AG20443 (cell line): ENCODE data around the gene SLIT3.

Experiments used
- DNase-seq: peaks from one replicate; pipeline ENCODE4 v3.0.0; 2012; ENCODE audit warnings: low spot score, mixed read lengths

SLIT3 gene

GRCh38 chr5:169300468-169301385, at the start of gene SLIT3:
Gene SLIT3 (minus strand): TSS chr5:169301139. CDS start chr5:169300709, 430 bp downstream.
- peak; percentile 94 for DNase-seq

DNA sequence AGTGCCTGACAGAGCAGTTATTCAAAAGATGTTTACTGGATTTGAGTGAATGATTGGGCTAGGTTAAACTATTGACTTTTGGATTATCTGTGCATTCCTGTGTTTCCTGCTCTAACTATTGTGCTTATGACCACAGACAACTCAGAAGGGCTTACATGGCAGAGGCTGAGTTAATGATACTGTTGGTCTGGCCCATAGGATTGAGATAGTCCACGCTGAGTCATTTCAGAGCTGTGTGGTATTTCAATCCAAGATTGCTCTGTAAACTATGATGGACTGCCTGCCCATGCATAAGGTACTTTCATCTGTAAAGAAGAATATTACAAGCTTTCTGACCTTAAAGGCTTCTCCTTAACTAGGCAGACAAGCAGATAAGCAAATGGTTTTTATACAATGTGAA, 49.1 kb upstream of the SLIT3 start:
- DNase-seq = peak; percentile 39

DNA sequence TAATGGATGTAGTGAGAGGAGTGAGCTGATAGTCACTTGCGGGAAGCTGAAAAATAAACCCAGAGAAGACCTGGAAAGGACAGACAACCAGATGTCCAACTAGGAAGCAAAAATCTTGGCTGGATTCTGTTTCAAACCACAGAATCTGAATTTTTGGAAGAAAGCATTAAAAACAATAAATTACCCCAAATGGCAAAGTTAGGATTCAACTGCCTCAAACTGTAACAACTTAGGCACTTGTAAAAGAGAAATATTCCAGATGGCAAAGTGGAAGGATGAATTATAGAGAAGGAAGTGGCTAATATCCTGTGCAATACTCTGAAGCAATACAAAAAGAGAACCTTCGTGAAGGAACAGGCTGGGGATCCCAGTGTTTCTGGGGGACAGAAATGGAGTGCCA, 46.8 kb upstream of the SLIT3 start:
- DNase-seq = peak; percentile 39

DNA sequence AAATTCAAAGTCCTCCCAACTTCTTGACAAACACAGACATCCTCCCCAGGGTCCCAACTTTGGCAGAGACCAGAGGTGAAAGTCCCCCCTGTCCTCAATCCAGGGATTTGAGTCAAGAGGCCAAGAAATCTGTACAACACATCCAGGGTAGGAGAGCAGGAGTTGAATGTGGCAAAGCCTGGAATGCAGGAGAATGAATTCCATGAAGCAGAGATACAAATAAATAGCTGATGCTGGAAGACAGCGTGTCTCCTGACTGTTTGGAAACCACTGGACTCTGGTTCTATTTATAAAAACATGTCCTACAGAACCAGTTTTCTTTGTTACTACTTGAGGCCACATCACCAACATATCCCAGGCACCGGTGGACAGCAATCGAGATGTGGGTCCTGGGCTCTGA, 43.7 kb upstream of the SLIT3 start:
- peak; percentile 71 for DNase-seq

- DNase-seq = no peak
Observed at GRCh38 chr5:169343766-169344165, 42.8 kb upstream of the SLIT3 start.

- DNase-seq = no peak
Observed at GRCh38 chr5:169341556-169341955, 40.6 kb upstream of the SLIT3 start.

DNA sequence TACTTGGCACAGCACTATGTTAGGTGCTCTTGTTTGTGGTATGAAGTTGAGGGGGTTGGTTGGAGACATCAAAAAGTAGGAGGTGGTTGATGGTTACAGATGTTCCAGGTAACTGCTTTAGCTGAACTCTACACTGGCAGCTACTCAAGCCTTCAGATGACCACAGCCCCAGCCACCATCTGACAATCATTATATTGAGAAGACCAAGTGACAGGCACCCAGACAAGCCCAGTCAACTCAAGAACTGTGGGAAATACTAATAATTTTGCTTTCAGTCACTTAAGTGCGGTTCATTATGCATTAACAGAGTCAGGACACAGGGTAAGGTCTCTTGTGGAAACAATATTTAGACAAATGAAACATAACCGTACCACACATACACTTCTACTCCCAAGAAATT, 38.9 kb upstream of the SLIT3 start:
- no peak for DNase-seq

- DNase-seq = no peak
Observed at GRCh38 chr5:169336242-169336641, 35.3 kb upstream of the SLIT3 start.

- DNase-seq = no peak
Observed at GRCh38 chr5:169335806-169336205, 34.9 kb upstream of the SLIT3 start.

DNA sequence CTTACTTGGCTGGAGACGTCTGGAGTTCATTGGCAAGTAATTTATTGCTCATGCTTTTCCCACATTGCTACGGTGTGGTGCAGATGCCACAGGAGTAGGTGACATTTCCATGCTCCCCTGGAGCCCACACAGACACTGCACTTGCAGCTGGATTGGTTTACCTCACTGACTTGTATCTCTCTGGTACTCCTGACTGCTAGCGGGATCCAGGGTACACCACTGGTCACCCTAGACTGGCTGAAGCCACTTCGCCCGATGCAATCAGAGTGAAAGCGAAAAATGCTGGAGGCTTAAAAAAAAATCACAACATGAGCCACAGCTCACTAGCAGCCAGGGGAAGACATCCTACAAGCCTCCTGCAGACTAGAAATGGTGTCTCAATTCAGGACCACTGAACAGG, 32.6 kb upstream of the SLIT3 start:
- DNase-seq = no peak

GRCh38 chr5:169331292-169331852, 30.4 kb upstream of the SLIT3 start:
- peak; percentile 44 for DNase-seq

- no peak for DNase-seq
Observed at GRCh38 chr5:169328401-169328800, 27.5 kb upstream of the SLIT3 start.

DNA sequence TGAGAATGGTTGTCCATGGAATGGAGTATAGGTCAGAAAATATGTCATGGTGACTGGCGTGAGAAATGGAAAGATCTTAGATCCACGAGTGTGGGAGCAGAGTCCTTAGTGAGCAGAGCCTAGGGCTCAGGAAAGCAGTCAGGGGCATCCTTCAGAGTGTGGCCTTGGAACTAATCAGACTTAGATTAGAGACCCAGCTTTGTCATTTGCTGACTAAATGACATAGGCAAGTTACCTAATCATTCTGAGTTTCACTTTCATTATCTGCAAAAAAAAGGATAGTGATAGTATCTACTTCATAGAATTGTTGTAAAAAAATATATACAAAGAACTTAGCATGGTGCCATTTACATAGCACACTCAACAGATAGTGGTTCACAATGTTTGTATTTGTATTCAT, 24.3 kb upstream of the SLIT3 start:
- DNase-seq = no peak

DNA sequence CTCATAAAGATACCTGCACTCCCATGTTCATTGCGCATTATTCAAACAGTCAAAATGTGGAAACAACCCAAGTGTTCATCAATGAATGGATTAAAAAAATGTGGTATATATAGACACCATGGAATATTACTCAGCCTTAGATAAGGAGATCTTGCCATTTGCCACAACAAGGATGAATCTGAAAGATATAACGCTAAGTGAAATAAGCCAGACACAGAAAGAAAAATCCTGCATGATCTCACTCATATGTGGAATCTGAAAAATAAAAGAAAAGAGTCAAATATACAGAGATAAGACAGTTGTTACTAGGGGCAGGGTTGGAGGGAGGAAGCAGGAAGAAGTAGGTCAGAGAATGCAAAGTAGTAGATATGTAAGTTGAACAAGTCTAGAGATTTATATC, 17.6 kb upstream of the SLIT3 start:
- no peak for DNase-seq

- DNase-seq = peak; percentile 28
Observed at GRCh38 chr5:169307646-169308045, 6.7 kb upstream of the SLIT3 start.

GRCh38 chr5:169305366-169305765, 4.4 kb upstream of the SLIT3 start:
- DNase-seq = no peak

- no peak for DNase-seq
Observed at GRCh38 chr5:169304175-169304574, 3.2 kb upstream of the SLIT3 start.

DNA sequence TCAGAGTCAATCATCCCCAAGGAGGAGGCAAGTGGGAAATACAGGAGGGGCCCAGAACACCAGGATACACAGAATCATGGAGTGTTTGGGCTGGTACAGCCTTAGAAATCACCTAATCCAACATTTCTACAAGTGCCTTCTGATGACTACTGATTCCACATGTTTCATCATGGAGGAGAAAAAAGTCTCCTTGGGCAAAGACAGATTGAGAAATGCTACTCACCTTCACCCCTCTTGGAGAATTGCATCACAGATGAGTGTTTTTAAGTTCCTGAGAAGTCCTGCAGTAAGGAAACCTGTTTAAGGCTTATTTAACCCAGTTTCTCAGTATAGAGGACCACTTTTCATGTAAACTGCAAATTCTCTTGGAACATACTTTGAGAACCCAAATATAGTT, 2.2 kb upstream of the SLIT3 start:
- no peak for DNase-seq

DNA sequence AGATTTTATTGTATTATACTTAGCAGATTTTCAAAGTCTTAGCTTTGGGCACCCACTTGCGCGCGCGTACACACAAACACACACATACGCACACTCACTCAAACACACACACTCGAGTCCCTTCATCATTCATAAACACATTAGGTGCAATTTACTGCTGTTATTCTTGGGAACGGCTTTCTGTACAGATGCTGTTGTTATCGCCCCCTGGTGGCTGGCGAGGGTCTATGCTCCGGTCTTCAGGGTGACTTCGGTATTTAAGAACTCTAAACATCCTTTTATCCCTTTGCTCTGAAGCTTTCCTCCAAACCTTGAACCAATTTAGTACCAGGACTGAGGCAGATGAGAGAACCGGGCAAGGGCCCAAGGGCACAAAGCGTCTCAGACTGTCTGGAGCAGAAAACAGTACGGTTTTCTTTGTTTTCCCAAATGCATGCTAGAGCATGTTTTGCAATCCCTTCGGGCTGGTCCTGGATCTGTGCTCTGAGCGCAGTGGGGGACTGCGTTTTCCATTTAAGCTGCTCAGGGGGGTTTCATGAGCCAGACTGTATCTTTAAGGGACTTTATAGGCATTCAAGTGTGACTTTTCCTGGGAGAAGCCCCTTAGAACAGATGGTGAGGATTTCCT, 1.7 kb upstream of the SLIT3 start:
- peak; percentile 79 for DNase-seq

DNA sequence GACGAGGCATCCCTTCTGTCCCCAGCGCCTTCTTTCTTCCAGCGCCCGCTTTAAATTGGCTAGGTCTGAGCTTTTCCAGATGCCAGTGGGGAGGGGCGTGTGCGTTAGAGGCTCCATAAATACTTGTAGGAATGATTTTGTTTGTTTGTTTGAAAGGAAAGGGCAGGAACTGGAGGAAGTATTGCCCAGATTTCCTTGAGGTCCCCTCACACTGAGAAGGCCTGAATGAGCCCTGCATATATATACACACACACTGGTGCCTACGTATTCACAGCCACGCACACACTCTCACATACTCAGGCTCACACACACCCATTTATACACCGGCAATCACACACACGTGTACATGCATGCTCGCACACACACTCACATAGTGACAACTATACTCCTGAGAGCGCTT, 1.0 kb upstream of the SLIT3 start:
- DNase-seq = no peak

GRCh38 chr5:169301386-169301934, 521 bp upstream of the SLIT3 start:
- no peak for DNase-seq

GRCh38 chr5:169299663-169300467, 1.1 kb downstream of the SLIT3 start:
- peak; percentile 30 for DNase-seq
